Measurements from ENCODE around the gene DUSP21. TPM values are rescaled to one million over a fixed set of nuclear protein-coding genes. Genes with fewer than 3 reads are reported as not detected.

DUSP21 gene
- total RNA-seq, 1 donor from 2014 or later: not detected

GRCh38 chrX:44875185-44875489 is 31.3 kb downstream of the DUSP21 start:
- Mint-ChIP-seq H3K36me3 (ENCODE audit: unreplicated experiment) (no peaks in the 10 kb centered on the region), H3K9me3 (ENCODE audit: unreplicated experiment) (peaks cover 7% of the 10 kb centered on the region), H3K27ac (ENCODE audit: unreplicated experiment) (peak overlapping the region; percentile 52), H3K4me3 (ENCODE audit: unreplicated experiment) (peak overlapping the region; percentile 92), H3K4me1 (ENCODE audit: low read depth, unreplicated experiment) (peaks cover 3% of the 10 kb centered on the region), H3K27me3 (ENCODE audit: unreplicated experiment) (peaks cover 3% of the 10 kb centered on the region)
- TF ChIP-seq CTCF (IDR thresholded peaks at IDR 0.05; ENCODE audit: partially characterized antibody, unreplicated experiment): no peak
- no peak for DNase-seq

GRCh38 chrX:44876086-44876485 is 32.3 kb downstream of the DUSP21 start:
- DNase-seq: no peak
- TF ChIP-seq CTCF (IDR thresholded peaks at IDR 0.05; ENCODE audit: partially characterized antibody, unreplicated experiment): no peak
- Mint-ChIP-seq H3K27me3 (ENCODE audit: unreplicated experiment) (peaks cover 3% of the 10 kb centered on the region), H3K27ac (ENCODE audit: unreplicated experiment) (no peak overlapping the region), H3K36me3 (ENCODE audit: unreplicated experiment) (no peaks in the 10 kb centered on the region), H3K4me1 (ENCODE audit: low read depth, unreplicated experiment) (peaks cover 3% of the 10 kb centered on the region), H3K9me3 (ENCODE audit: unreplicated experiment) (peaks cover 7% of the 10 kb centered on the region), H3K4me3 (ENCODE audit: unreplicated experiment) (peak overlapping the region; percentile 74)

GRCh38 chrX:44876767-44877166 is 32.9 kb downstream of the DUSP21 start:
- H3K9me3 Mint-ChIP-seq (ENCODE audit: unreplicated experiment): peaks cover 7% of the 10 kb centered on the region
- H3K4me3 Mint-ChIP-seq (ENCODE audit: unreplicated experiment): no peak overlapping the region
- no peak for TF ChIP-seq CTCF (IDR thresholded peaks at IDR 0.05; ENCODE audit: partially characterized antibody, unreplicated experiment)
- DNase-seq: no peak
- no peaks in the 10 kb centered on the region for H3K36me3 Mint-ChIP-seq (ENCODE audit: unreplicated experiment)
- H3K4me1 Mint-ChIP-seq (ENCODE audit: low read depth, unreplicated experiment): peaks cover 1% of the 10 kb centered on the region
- H3K27me3 Mint-ChIP-seq (ENCODE audit: unreplicated experiment): peaks cover 3% of the 10 kb centered on the region
- no peak overlapping the region for H3K27ac Mint-ChIP-seq (ENCODE audit: unreplicated experiment)

GRCh38 chrX:44878780-44879179 is 35.0 kb downstream of the DUSP21 start:
- H3K36me3 Mint-ChIP-seq (ENCODE audit: unreplicated experiment): no peaks in the 10 kb centered on the region
- no peak for DNase-seq
- no peak overlapping the region for H3K4me3 Mint-ChIP-seq (ENCODE audit: unreplicated experiment)
- H3K9me3 Mint-ChIP-seq (ENCODE audit: unreplicated experiment): peaks cover 5% of the 10 kb centered on the region
- H3K27ac Mint-ChIP-seq (ENCODE audit: unreplicated experiment): no peak overlapping the region
- TF ChIP-seq CTCF (IDR thresholded peaks at IDR 0.05; ENCODE audit: partially characterized antibody, unreplicated experiment): no peak
- H3K27me3 Mint-ChIP-seq (ENCODE audit: unreplicated experiment): peaks cover 4% of the 10 kb centered on the region
- H3K4me1 Mint-ChIP-seq (ENCODE audit: low read depth, unreplicated experiment): peaks cover 5% of the 10 kb centered on the region

GRCh38 chrX:44881549-44881948 is 37.7 kb downstream of the DUSP21 start:
- no peak overlapping the region for H3K27ac Mint-ChIP-seq (ENCODE audit: unreplicated experiment)
- no peaks in the 10 kb centered on the region for H3K9me3 Mint-ChIP-seq (ENCODE audit: unreplicated experiment)
- no peak overlapping the region for H3K4me3 Mint-ChIP-seq (ENCODE audit: unreplicated experiment)
- no peaks in the 10 kb centered on the region for H3K36me3 Mint-ChIP-seq (ENCODE audit: unreplicated experiment)
- DNase-seq: no peak
- peaks cover 1% of the 10 kb centered on the region for H3K27me3 Mint-ChIP-seq (ENCODE audit: unreplicated experiment)
- H3K4me1 Mint-ChIP-seq (ENCODE audit: low read depth, unreplicated experiment): peaks cover 3% of the 10 kb centered on the region
- TF ChIP-seq CTCF (IDR thresholded peaks at IDR 0.05; ENCODE audit: partially characterized antibody, unreplicated experiment): no peak
